Natural killer cell (primary cell): ENCODE data around the gene PIH1D1. TPM values are rescaled to one million over a fixed set of nuclear protein-coding genes. Genes with fewer than 3 reads are reported as not detected.

Experiments used
- ATAC-seq, 3 donors: fragments of 150-1000 bp in 2 of 3; fragments of 200-7000 bp in 1 of 3; cut with Tn5 transposase; 1 replicate in 1 of 3; 2 replicates in 2 of 3; pipeline ENCODE4 v1.10.0; 2021; ENCODE audit warnings: mild to moderate bottlenecking in 2 of 3, moderate library complexity in 2 of 3
- DNase-seq, 2 donors: peaks; one replicate each; pipeline versions ENCODE4 v3.0.0 to v3.0.0-alpha.2; 2013 to 2021; ENCODE audit warnings: mixed read lengths in 1 of 2
- H3K27ac ChIP-seq: one replicate; pipeline ENCODE4 v1.5.1; 2013; ENCODE audit warnings: mild to moderate bottlenecking, low read length
- H3K27me3 ChIP-seq: one replicate; pipeline ENCODE4 v1.6.1; 2013; ENCODE audit warnings: low read length; ENCODE audit not compliant: control insufficient read depth, insufficient read depth
- H3K36me3 ChIP-seq: one replicate; pipeline ENCODE4 v1.6.1; 2013; ENCODE audit warnings: low read length; ENCODE audit not compliant: control insufficient read depth, insufficient read depth
- H3K4me1 ChIP-seq: one replicate; pipeline ENCODE4 v1.6.1; 2013; ENCODE audit warnings: low read length; ENCODE audit not compliant: control insufficient read depth, insufficient read depth
- H3K4me3 ChIP-seq: one replicate; pipeline ENCODE4 v1.5.1; 2013; ENCODE audit warnings: low read length
- H3K9me3 ChIP-seq: one replicate; pipeline ENCODE4 v1.6.1; 2013; ENCODE audit warnings: low read length; ENCODE audit not compliant: control insufficient read depth, insufficient read depth
- H3K27ac Mint-ChIP-seq, 2 donors: one replicate each; pipeline ENCODE4 v1.8.0; 2022; ENCODE audit warnings: mild to moderate bottlenecking in 2 of 2, mixed read lengths in 2 of 2, moderate library complexity in 1 of 2
- H3K27me3 Mint-ChIP-seq, 2 donors: one replicate each; pipeline ENCODE4 v1.8.0; 2022; ENCODE audit warnings: low read depth in 2 of 2, mixed read lengths in 2 of 2
- H3K36me3 Mint-ChIP-seq: one replicate; pipeline ENCODE4 v1.8.0; 2022; ENCODE audit warnings: mixed read lengths
- H3K4me1 Mint-ChIP-seq, 2 donors: one replicate each; pipeline ENCODE4 v1.8.0; 2022; ENCODE audit warnings: mixed read lengths in 2 of 2
- H3K4me3 Mint-ChIP-seq: one replicate; pipeline ENCODE4 v1.8.0; 2022; ENCODE audit warnings: mild to moderate bottlenecking, moderate library complexity, mixed read lengths
- H3K9me3 Mint-ChIP-seq, 2 donors: one replicate each; pipeline ENCODE4 v1.8.0; 2022; ENCODE audit warnings: mixed read lengths in 2 of 2
- CTCF ChIP-seq: fragments of 200-600 bp; IDR thresholded peaks from one replicate; pipeline ENCODE4 v1.8.0; 2022; ENCODE audit warnings: antibody characterized with exemption
- WGBS: methylation state at CpG from one replicate; pipeline ENCODE4 v1.1.7; 2013; ENCODE audit warnings: missing lambda C conversion rate; ENCODE audit not compliant: insufficient coverage; 5-methylcytosine and 5-hydroxymethylcytosine counted together
- intact Hi-C: fragments of 100-400 bp; cut with micrococcal nuclease; formaldehyde crosslinking; loops from one replicate; pipeline ENCODE4 v1.14.2; 2022
- total RNA-seq, 4 donors: library from RNA; stranded (reverse); fragments of 120-200 nt in 1 of 4; gene quantifications; one replicate each; pipeline versions ENCODE4 v1.2.3 to v1.2.4, GENCODE V29; 2013 to 2022

PIH1D1 gene
- total RNA-seq, 3 donors from 2014 or later (not counting 1 experiment from before 2014, with no cell fraction given) = 112 to 149 (median 138) TPM

DNA sequence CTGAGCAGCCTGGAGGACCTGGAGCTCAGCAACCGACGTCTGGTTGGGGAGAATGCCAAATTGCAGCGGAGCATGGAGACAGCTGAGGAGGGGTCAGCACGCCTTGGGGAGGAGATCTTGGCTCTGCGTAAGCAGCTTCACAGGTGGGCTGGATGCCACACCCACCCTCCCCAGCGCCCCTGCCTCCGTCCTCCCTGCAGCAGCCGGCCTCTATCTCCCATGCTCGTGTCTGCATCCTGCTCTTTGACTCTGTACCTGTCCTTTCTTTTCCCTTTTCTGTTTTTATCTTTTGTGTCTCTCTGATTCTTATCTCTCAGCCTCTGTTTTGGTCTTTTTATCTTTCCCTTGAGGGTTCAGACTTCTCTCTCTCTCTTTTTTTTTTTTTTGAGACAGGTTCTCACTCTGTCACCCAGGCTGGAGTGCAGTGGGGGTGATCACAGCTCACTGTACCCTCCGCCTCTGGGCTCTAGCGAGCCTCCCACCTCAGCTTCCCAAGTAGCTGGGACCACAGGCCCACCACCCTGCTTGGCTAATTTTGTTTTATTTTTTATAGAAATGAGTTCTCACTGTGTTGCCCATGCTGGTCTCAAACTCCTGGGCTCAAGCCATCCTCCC, 53.5 kb downstream of the PIH1D1 start:
- Mint-ChIP-seq H3K27ac (no peak overlapping the region), H3K36me3 (no peaks in the 10 kb centered on the region), H3K27me3 (peaks cover 0 to 10% of the 10 kb centered on the region in 2 donors), H3K4me3 (no peak overlapping the region), H3K9me3 (no peaks in the 10 kb centered on the region), H3K4me1 (no peaks in the 10 kb centered on the region)
- H3K27me3 ChIP-seq = no peaks in the 10 kb centered on the region
- intact Hi-C loops = no loop called here
- DNase-seq = no peak
- no peaks in the 10 kb centered on the region for H3K9me3 ChIP-seq
- no peaks in the 10 kb centered on the region for H3K36me3 ChIP-seq
- no peak for TF ChIP-seq CTCF
- no peak for ATAC-seq
- WGBS = 80% methylated on average over 11 of the region's 11 CpGs
- H3K4me3 ChIP-seq = no peak overlapping the region
- H3K4me1 ChIP-seq = no peaks in the 10 kb centered on the region
- no peak overlapping the region for H3K27ac ChIP-seq

GRCh38 chr19:49396738-49397505, 54.7 kb downstream of the PIH1D1 start:
- no peaks in the 10 kb centered on the region for H3K36me3 ChIP-seq
- H3K27ac Mint-ChIP-seq = no peak overlapping the region
- WGBS = 92% methylated on average over 7 of the region's 8 CpGs

More at GRCh38 chr19:49396738-49397505, 54.7 kb downstream of the PIH1D1 start:
- intact Hi-C loops = no loop called here
- TF ChIP-seq CTCF = no peak
- Histone ChIP-seq H3K27me3 (no peaks in the 10 kb centered on the region), H3K4me3 (no peak overlapping the region), H3K27ac (no peak overlapping the region), H3K4me1 (peaks cover 5% of the 10 kb centered on the region), H3K9me3 (no peaks in the 10 kb centered on the region)
- no peak for ATAC-seq
- H3K4me3 Mint-ChIP-seq = no peak overlapping the region
- H3K9me3 Mint-ChIP-seq = no peaks in the 10 kb centered on the region
- H3K36me3 Mint-ChIP-seq = no peaks in the 10 kb centered on the region
- peaks cover 0 to 13% of the 10 kb centered on the region in 2 donors for H3K27me3 Mint-ChIP-seq
- DNase-seq = no peak
- H3K4me1 Mint-ChIP-seq = peaks cover 3 to 4% of the 10 kb centered on the region in 2 donors

Other genes with a start within 250 kb of the PIH1D1 start
- gene SLC6A16, start 126.6 kb downstream of the PIH1D1 start, total RNA-seq = 10 to 100 TPM in 2 of 3 donors, 1 to 10 TPM in 1; 7.2 to 11.5 (median 10.8) TPM
- 100 to 1,000 TPM; 322 to 392 (median 359) TPM for gene CD37, start 116.4 kb downstream of the PIH1D1 start, total RNA-seq
- not detected for gene TEAD2, start 89.4 kb downstream of the PIH1D1 start, total RNA-seq
- not detected for gene DKKL1, start 87.9 kb downstream of the PIH1D1 start, total RNA-seq
- gene KASH5, start 63.6 kb downstream of the PIH1D1 start, total RNA-seq = under 1 TPM in 2 of 3 donors, not detected in 1; 0.73 to 0.80 TPM
- gene PTH2, start 28.4 kb downstream of the PIH1D1 start, total RNA-seq = not detected
- not detected for gene GFY, start 26.4 kb downstream of the PIH1D1 start, total RNA-seq
- not detected for gene SLC17A7, start 10.3 kb downstream of the PIH1D1 start, total RNA-seq
- 10 to 100 TPM; 39.9 to 43.2 (median 41.4) TPM for gene ALDH16A1, start 1.4 kb upstream of the PIH1D1 start, total RNA-seq
- gene FLT3LG, start 22.4 kb upstream of the PIH1D1 start, total RNA-seq = 10 to 100 TPM; 44.7 to 65.7 (median 64.8) TPM
- 1,000 to 10,000 TPM; 1,881 to 2,284 (median 2,283) TPM for gene RPL13A, start 35.8 kb upstream of the PIH1D1 start, total RNA-seq
- 1,000 to 10,000 TPM; 1,427 to 1,714 (median 1,549) TPM for gene RPS11, start 44.6 kb upstream of the PIH1D1 start, total RNA-seq
- 10 to 100 TPM; 13.5 to 39.2 (median 19.9) TPM for gene FCGRT, start 60.8 kb upstream of the PIH1D1 start, total RNA-seq
- gene RCN3, start 76.2 kb upstream of the PIH1D1 start, total RNA-seq = 1 to 10 TPM; 2.4 to 4.7 (median 3.0) TPM
- 10 to 100 TPM; 46.7 to 63.6 (median 59.8) TPM for gene NOSIP, start 128.7 kb upstream of the PIH1D1 start, total RNA-seq
- gene PRRG2, start 129.5 kb upstream of the PIH1D1 start, total RNA-seq = under 1 TPM in 2 of 3 donors, not detected in 1; 0.39 to 0.56 TPM
- 10 to 100 TPM; 51.1 to 62.1 (median 56.0) TPM for gene PRR12, start 139.4 kb upstream of the PIH1D1 start, total RNA-seq
- gene RRAS, start 188.3 kb upstream of the PIH1D1 start, total RNA-seq = 1 to 10 TPM; 2.0 to 7.7 (median 5.9) TPM
- 10 to 100 TPM; 38.9 to 46.2 (median 44.9) TPM for gene SCAF1, start 190.4 kb upstream of the PIH1D1 start, total RNA-seq
- 100 to 1,000 TPM; 176 to 184 (median 179) TPM for gene IRF3, start 214.0 kb upstream of the PIH1D1 start, total RNA-seq
- 10 to 100 TPM; 15.6 to 34.6 (median 22.3) TPM for gene BCL2L12, start 214.1 kb upstream of the PIH1D1 start, total RNA-seq
- gene PRMT1, start 225.5 kb upstream of the PIH1D1 start, total RNA-seq = 10 to 100 TPM; 77.0 to 92.5 (median 78.2) TPM
- gene ADM5, start 237.8 kb upstream of the PIH1D1 start, total RNA-seq = 1 to 10 TPM; 2.3 to 2.9 (median 2.4) TPM
- under 1 TPM; 0.34 to 0.78 (median 0.73) TPM for gene CPT1C, start 239.3 kb upstream of the PIH1D1 start, total RNA-seq